WTC11 (cell line): Measurements from ENCODE around the gene SNPH. TPM values are rescaled to one million over a fixed set of nuclear protein-coding genes. Genes with fewer than 3 reads are reported as not detected.
A peak's percentile ranks its signal among the peaks of the same experiment; 100 is the strongest.

ENCODE experiments used
- ATAC-seq: fragments of 200-7000 bp; cut with Tn5 transposase; 2 replicates; pipeline ENCODE4 v1.10.0; 2021; ENCODE audit warnings: mild to moderate bottlenecking, moderate library complexity
- CTCF ChIA-PET: fragments of 300-600 bp; sonication (Branson Sonifier 250); formaldehyde crosslinking; loops from one replicate; lab custom pipeline; 2021; ENCODE audit warnings: antibody characterized with exemption; lab: Charles Lee
- POLR2A ChIA-PET: fragments of 350-600 bp; sonication (Branson Sonifier 250); formaldehyde crosslinking; loops from one replicate; lab custom pipeline; 2021; ENCODE audit warnings: antibody characterized with exemption; lab: Charles Lee
- DNase-seq: peaks from one replicate; pipeline ENCODE4 v3.0.0; 2021; ENCODE audit warnings: low spot score
- H3K27ac Mint-ChIP-seq: 2 replicates; pipeline ENCODE4 v1.8.0; 2021; ENCODE audit warnings: mixed read lengths
- H3K27me3 Mint-ChIP-seq: 2 replicates; pipeline ENCODE4 v1.8.0; 2021; ENCODE audit warnings: low read depth, mild to moderate bottlenecking, moderate library complexity, mixed read lengths
- H3K36me3 Mint-ChIP-seq: 2 replicates; pipeline ENCODE4 v1.8.0; 2021; ENCODE audit warnings: mixed read lengths
- H3K4me1 Mint-ChIP-seq: 2 replicates; pipeline ENCODE4 v1.8.0; 2022; ENCODE audit warnings: mixed read lengths
- H3K4me3 Mint-ChIP-seq: 2 replicates; pipeline ENCODE4 v1.8.0; 2021; ENCODE audit warnings: mild to moderate bottlenecking, moderate library complexity, mixed read lengths
- H3K9me3 Mint-ChIP-seq: 2 replicates; pipeline ENCODE4 v1.8.0; 2021; ENCODE audit warnings: mixed read lengths
- CBFB ChIP-seq: sonication (generic); formaldehyde crosslinking; IDR thresholded peaks from 2 replicates; pipeline ENCODE4 v1.8.1; 2022; ENCODE audit warnings: mild to moderate bottlenecking, low read depth, missing genetic modification reagents
- ETV6 ChIP-seq: sonication (generic); formaldehyde crosslinking; IDR thresholded peaks from 2 replicates; pipeline ENCODE4 v1.8.1; 2022; ENCODE audit warnings: mild to moderate bottlenecking, missing genetic modification reagents
- FOXJ3 ChIP-seq: sonication (generic); formaldehyde crosslinking; IDR thresholded peaks from 2 replicates; pipeline ENCODE4 v1.9.0; 2021; ENCODE audit warnings: missing genetic modification reagents, mild to moderate bottlenecking, borderline replicate concordance
- GRHL2 ChIP-seq: fragments of 250-450 bp; sonication (Bioruptor Pico); IDR thresholded peaks from 2 replicates; pipeline ENCODE4 v1.8.0; 2022; ENCODE audit warnings: mild to moderate bottlenecking, moderate library complexity; ENCODE audit not compliant: insufficient replicate concordance, severe bottlenecking
- HMGXB4 ChIP-seq: sonication (generic); formaldehyde crosslinking; IDR thresholded peaks from 2 replicates; pipeline ENCODE4 v1.8.1; 2023; ENCODE audit warnings: mild to moderate bottlenecking, moderate library complexity, missing genetic modification reagents
- MLX ChIP-seq: sonication (generic); formaldehyde crosslinking; IDR thresholded peaks from 2 replicates; pipeline ENCODE4 v1.8.1; 2023; ENCODE audit warnings: mild to moderate bottlenecking, missing genetic modification reagents, moderate library complexity
- NR1H2 ChIP-seq: sonication (generic); formaldehyde crosslinking; IDR thresholded peaks from 2 replicates; pipeline ENCODE4 v1.9.0; 2021; ENCODE audit warnings: mild to moderate bottlenecking, moderate library complexity, missing genetic modification reagents
- NR2C2 ChIP-seq: sonication (generic); formaldehyde crosslinking; IDR thresholded peaks from 2 replicates; pipeline ENCODE4 v1.8.0; 2022; ENCODE audit warnings: mild to moderate bottlenecking, missing genetic modification reagents
- PREB ChIP-seq: sonication (generic); formaldehyde crosslinking; IDR thresholded peaks from 2 replicates; pipeline ENCODE4 v1.8.1; 2022; ENCODE audit warnings: mild to moderate bottlenecking, missing genetic modification reagents, moderate library complexity, borderline replicate concordance
- RELA ChIP-seq: sonication (generic); formaldehyde crosslinking; IDR thresholded peaks from 2 replicates; pipeline ENCODE4 v1.8.1; 2022; ENCODE audit warnings: missing genetic modification reagents, mild to moderate bottlenecking, borderline replicate concordance
- RORB ChIP-seq: fragments of 250-450 bp; sonication (Bioruptor Pico); IDR thresholded peaks from 2 replicates; pipeline ENCODE4 v1.9.0; 2021; ENCODE audit warnings: mild to moderate bottlenecking
- ZNF281 ChIP-seq: sonication (generic); formaldehyde crosslinking; IDR thresholded peaks from 2 replicates; pipeline ENCODE4 v1.8.0; 2023; ENCODE audit warnings: mild to moderate bottlenecking, missing genetic modification reagents
- ZNF396 ChIP-seq: fragments of 250-450 bp; sonication (Bioruptor Pico); IDR thresholded peaks from 2 replicates; pipeline ENCODE4 v1.8.0; 2021; ENCODE audit warnings: mild to moderate bottlenecking, moderate library complexity, borderline replicate concordance
- ZNF671 ChIP-seq: fragments of 250-450 bp; sonication (Bioruptor Pico); IDR thresholded peaks from 2 replicates; pipeline ENCODE4 v1.8.0; 2021; ENCODE audit warnings: mild to moderate bottlenecking
- total RNA-seq: library from RNA; stranded (reverse); gene quantifications from 3 replicates; pipeline ENCODE4 v1.2.3, GENCODE V29; 2021
- TF ChIP-seq, protein P1 (sequence below): sonication (generic); formaldehyde crosslinking; IDR thresholded peaks from 2 replicates; pipeline ENCODE4 v1.8.0; 2022; ENCODE audit warnings: mild to moderate bottlenecking, missing genetic modification reagents
- TF ChIP-seq, protein P2 (sequence below): fragments of 250-450 bp; sonication (Bioruptor Pico); IDR thresholded peaks from 2 replicates; pipeline ENCODE4 v2.1.2; 2022; ENCODE audit warnings: mild to moderate bottlenecking, moderate library complexity

SNPH gene
- total RNA-seq, 1 experiment from 2014 or later: 3.5 TPM

GRCh38 chr20:1264727-1265126 lies 1.4 kb upstream of the SNPH start (continued):
- TF ChIP-seq, protein P1, sequence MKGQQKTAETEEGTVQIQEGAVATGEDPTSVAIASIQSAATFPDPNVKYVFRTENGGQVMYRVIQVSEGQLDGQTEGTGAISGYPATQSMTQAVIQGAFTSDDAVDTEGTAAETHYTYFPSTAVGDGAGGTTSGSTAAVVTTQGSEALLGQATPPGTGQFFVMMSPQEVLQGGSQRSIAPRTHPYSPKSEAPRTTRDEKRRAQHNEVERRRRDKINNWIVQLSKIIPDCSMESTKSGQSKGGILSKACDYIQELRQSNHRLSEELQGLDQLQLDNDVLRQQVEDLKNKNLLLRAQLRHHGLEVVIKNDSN: no peak
- TF ChIP-seq CBFB (CRISPR knock-in tag): no peak
- TF ChIP-seq FOXJ3 (CRISPR knock-in tag): no peak
- no peak for TF ChIP-seq ZNF396 (CRISPR knock-in tag)
- TF ChIP-seq HMGXB4 (CRISPR knock-in tag): no peak
- TF ChIP-seq NR2C2 (CRISPR knock-in tag): no peak
- no peak for TF ChIP-seq NR1H2 (CRISPR knock-in tag)
- TF ChIP-seq PREB (CRISPR knock-in tag): no peak
- TF ChIP-seq, protein P2, sequence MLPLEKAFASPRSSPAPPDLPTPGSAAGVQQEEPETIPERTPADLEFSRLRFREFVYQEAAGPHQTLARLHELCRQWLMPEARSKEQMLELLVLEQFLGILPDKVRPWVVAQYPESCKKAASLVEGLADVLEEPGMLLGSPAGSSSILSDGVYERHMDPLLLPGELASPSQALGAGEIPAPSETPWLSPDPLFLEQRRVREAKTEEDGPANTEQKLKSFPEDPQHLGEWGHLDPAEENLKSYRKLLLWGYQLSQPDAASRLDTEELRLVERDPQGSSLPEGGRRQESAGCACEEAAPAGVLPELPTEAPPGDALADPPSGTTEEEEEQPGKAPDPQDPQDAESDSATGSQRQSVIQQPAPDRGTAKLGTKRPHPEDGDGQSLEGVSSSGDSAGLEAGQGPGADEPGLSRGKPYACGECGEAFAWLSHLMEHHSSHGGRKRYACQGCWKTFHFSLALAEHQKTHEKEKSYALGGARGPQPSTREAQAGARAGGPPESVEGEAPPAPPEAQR: no peak
- no peak for TF ChIP-seq GRHL2 (CRISPR knock-in tag)
- TF ChIP-seq ETV6: no peak
- no peak for TF ChIP-seq MLX (CRISPR knock-in tag)

GRCh38 chr20:1265226-1265915 lies 723 bp upstream of the SNPH start:
- no peaks in the 10 kb centered on the region for H3K9me3 Mint-ChIP-seq
- H3K27me3 Mint-ChIP-seq: peaks cover 26% of the 10 kb centered on the region
- H3K36me3 Mint-ChIP-seq: no peaks in the 10 kb centered on the region
- ChIA-PET CTCF (interaction anchor here (1.0 to 2.2 kb wide), 6 partner anchors 35 to 151 kb away, joined by 3 to 9 read pairs (median 7); partner anchors contain the start of gene RAD21L1), POLR2A (interaction anchor here (1.6 kb wide), 1 partner anchor 39 kb away, joined by 6 read pairs; the partner anchor contains the start of gene RAD21L1)
- no peak for ATAC-seq
- H3K27ac Mint-ChIP-seq: no peak overlapping the region
- peaks cover 21% of the 10 kb centered on the region for H3K4me1 Mint-ChIP-seq
- DNase-seq: no peak
- H3K4me3 Mint-ChIP-seq: peak overlapping the region; percentile 80
- no peak for TF ChIP-seq ZNF671 (CRISPR knock-in tag)
- no peak for TF ChIP-seq RORB (CRISPR knock-in tag)
- no peak for TF ChIP-seq ZNF281 (CRISPR knock-in tag)
- no peak for TF ChIP-seq RELA (CRISPR knock-in tag)
- TF ChIP-seq, protein P2: no peak
- no peak for TF ChIP-seq ETV6
